ENCODE results near the gene SAMD4B. TPM values are rescaled to one million over a fixed set of nuclear protein-coding genes. Genes with fewer than 3 reads are reported as not detected.

SAMD4B gene
- total and polyA plus RNA-seq, 2 donors (not counting 1 experiment from before 2014, with no cell fraction given), result 33.0 to 39.1 TPM

DNA sequence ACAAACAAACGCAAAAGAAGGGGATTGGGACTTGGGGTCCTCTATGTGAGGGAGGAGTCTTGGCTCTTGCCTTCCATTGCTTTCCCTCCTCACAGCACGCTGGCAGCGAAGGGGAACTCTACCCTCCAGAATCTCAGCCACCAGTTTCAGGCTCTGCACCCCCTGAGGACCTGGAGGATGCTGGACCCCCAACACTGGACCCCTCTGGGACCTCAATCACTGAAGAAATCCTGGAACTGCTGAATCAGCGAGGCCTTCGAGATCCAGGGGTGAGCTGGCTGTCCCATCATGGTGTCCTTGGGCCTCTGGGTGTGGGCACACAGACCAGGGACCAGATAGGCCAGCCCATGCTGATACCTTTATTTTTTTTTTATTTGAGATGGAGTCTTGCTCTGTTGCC, 79.8 kb downstream of the SAMD4B start:
- H3K79me2 ChIP-seq (ENCODE audit: control insufficient read depth, insufficient read depth, low read length), result no peaks in the 10 kb centered on the region
- peaks cover 26% of the 10 kb centered on the region for H3K36me3 ChIP-seq (ENCODE audit: control insufficient read depth, insufficient read depth, low read length)
- H3K4me3 ChIP-seq (replicated peaks in 1 of 4; ENCODE audit: control extremely low read depth in 1 of 4, insufficient read depth in 1 of 4, low read depth in 3 of 4, low read length in 4 of 4), result no peak overlapping the region
- TF ChIP-seq EZH2 (IDR thresholded peaks at IDR 0.05; ENCODE audit: low read length, missing control alignments), result no peak
- H3K27ac ChIP-seq (ENCODE audit: insufficient read depth, low read length), result no peak overlapping the region
- H3K4me1 ChIP-seq (ENCODE audit: control insufficient read depth, extremely low read depth, insufficient read depth, low read length), result no peaks in the 10 kb centered on the region
- DNase-seq (ENCODE audit: low read depth in 2 of 2), result no peak
- no peaks in the 10 kb centered on the region for H4K20me1 ChIP-seq (ENCODE audit: control insufficient read depth, extremely low read depth, insufficient read depth, low read length)
- no peak overlapping the region for H3K4me2 ChIP-seq (ENCODE audit: extremely low read depth, insufficient read depth, low read length)
- H3K9ac ChIP-seq (ENCODE audit: insufficient read depth, low read length), result no peak overlapping the region
- no peaks in the 10 kb centered on the region for H3K9me3 ChIP-seq (ENCODE audit: control insufficient read depth, insufficient read depth, low read depth, low read length)
- H3K27me3 ChIP-seq (ENCODE audit: control insufficient read depth, insufficient read depth, low read length), result no peaks in the 10 kb centered on the region
- H2AFZ ChIP-seq (ENCODE audit: low read length), result no peak overlapping the region

DNA sequence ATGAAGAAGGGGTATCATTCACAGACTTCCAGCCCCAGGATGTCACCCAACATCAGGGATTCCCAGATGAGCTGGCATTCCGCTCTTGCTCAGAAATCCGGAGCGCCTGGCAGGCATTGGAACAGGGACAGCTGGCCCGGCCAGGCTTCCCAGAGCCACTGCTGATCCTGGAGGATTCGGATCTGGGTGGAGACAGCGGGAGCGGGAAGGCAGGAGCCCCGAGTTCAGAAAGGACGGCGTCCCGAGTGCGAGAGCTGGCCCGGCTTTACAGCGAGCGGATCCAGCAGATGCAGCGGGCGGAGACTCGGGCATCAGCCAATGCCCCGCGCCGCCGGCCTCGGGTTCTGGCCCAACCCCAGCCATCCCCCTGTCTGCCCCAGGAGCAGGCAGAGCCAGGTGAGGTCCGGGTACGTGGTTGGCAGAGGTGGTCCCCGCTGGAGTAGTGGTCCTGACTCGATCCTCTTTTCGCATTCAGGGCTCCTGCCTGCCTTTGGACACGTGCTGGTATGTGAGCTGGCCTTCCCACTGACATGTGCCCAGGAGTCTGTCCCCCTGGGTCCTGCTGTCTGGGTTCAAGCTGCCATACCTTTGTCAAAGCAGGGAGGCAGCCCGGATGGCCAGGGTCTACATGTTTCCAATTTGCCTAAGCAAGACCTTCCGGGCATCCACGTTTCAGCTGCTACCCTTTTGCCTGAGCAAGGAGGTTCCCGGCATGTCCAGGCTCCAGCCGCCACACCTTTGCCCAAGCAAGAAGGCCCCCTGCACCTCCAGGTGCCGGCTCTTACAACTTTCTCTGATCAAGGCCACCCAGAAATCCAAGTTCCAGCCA, 81.3 kb downstream of the SAMD4B start:
- peaks cover 23% of the 10 kb centered on the region for H3K36me3 ChIP-seq (ENCODE audit: control insufficient read depth, insufficient read depth, low read length)
- DNase-seq (ENCODE audit: low read depth in 2 of 2), result no peak

DNA sequence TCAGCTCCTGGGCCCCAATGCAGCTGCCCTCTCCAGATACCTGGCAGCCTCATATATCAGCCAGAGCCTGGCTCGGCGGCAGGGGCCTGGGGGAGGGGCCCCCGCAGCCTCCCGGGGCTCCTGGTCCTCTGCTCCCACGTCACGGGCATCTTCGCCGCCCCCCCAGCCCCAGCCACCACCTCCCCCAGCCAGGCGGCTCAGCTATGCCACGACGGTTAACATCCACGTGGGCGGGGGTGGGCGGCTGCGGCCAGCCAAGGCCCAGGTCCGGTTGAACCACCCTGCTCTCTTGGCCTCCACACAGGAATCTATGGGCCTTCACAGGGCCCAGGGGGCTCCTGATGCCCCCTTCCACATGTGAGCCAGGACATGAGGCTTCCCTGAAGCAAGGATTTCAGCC, 82.7 kb downstream of the SAMD4B start:
- no peaks in the 10 kb centered on the region for H3K79me2 ChIP-seq (ENCODE audit: control insufficient read depth, insufficient read depth, low read length)
- peaks cover 21% of the 10 kb centered on the region for H3K36me3 ChIP-seq (ENCODE audit: control insufficient read depth, insufficient read depth, low read length)
- no peak overlapping the region for H3K4me3 ChIP-seq (replicated peaks in 1 of 4; ENCODE audit: control extremely low read depth in 1 of 4, insufficient read depth in 1 of 4, low read depth in 3 of 4, low read length in 4 of 4)
- no peak overlapping the region for H3K4me2 ChIP-seq (ENCODE audit: extremely low read depth, insufficient read depth, low read length)
- no peaks in the 10 kb centered on the region for H3K9me3 ChIP-seq (ENCODE audit: control insufficient read depth, insufficient read depth, low read depth, low read length)
- no peak for DNase-seq (ENCODE audit: low read depth in 2 of 2)
- no peak for TF ChIP-seq EZH2 (IDR thresholded peaks at IDR 0.05; ENCODE audit: low read length, missing control alignments)
- TF ChIP-seq, protein P1, sequence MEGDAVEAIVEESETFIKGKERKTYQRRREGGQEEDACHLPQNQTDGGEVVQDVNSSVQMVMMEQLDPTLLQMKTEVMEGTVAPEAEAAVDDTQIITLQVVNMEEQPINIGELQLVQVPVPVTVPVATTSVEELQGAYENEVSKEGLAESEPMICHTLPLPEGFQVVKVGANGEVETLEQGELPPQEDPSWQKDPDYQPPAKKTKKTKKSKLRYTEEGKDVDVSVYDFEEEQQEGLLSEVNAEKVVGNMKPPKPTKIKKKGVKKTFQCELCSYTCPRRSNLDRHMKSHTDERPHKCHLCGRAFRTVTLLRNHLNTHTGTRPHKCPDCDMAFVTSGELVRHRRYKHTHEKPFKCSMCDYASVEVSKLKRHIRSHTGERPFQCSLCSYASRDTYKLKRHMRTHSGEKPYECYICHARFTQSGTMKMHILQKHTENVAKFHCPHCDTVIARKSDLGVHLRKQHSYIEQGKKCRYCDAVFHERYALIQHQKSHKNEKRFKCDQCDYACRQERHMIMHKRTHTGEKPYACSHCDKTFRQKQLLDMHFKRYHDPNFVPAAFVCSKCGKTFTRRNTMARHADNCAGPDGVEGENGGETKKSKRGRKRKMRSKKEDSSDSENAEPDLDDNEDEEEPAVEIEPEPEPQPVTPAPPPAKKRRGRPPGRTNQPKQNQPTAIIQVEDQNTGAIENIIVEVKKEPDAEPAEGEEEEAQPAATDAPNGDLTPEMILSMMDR (conservative IDR thresholded peaks at IDR 0.05 in 1 of 2, IDR thresholded peaks at IDR 0.05 in 1 of 2; ENCODE audit: low read depth in 1 of 2, low read length in 2 of 2), result no peak
- H3K27me3 ChIP-seq (ENCODE audit: control insufficient read depth, insufficient read depth, low read length), result no peaks in the 10 kb centered on the region
- no peaks in the 10 kb centered on the region for H4K20me1 ChIP-seq (ENCODE audit: control insufficient read depth, extremely low read depth, insufficient read depth, low read length)
- no peak overlapping the region for H3K27ac ChIP-seq (ENCODE audit: insufficient read depth, low read length)
- H3K4me1 ChIP-seq (ENCODE audit: control insufficient read depth, extremely low read depth, insufficient read depth, low read length), result peaks cover 12% of the 10 kb centered on the region
- no peak overlapping the region for H3K9ac ChIP-seq (ENCODE audit: insufficient read depth, low read length)
- no peak overlapping the region for H2AFZ ChIP-seq (ENCODE audit: low read length)

More for the DNA sequence above, 81.3 kb downstream of the SAMD4B start:
- TF ChIP-seq, protein P1 (conservative IDR thresholded peaks at IDR 0.05 in 1 of 2, IDR thresholded peaks at IDR 0.05 in 1 of 2; ENCODE audit: low read depth in 1 of 2, low read length in 2 of 2), result no peak
- no peak for TF ChIP-seq EZH2 (IDR thresholded peaks at IDR 0.05; ENCODE audit: low read length, missing control alignments)
- Histone ChIP-seq H2AFZ (ENCODE audit: low read length) (no peak overlapping the region), H3K4me3 (replicated peaks in 1 of 4; ENCODE audit: control extremely low read depth in 1 of 4, insufficient read depth in 1 of 4, low read depth in 3 of 4, low read length in 4 of 4) (no peak overlapping the region), H3K27me3 (ENCODE audit: control insufficient read depth, insufficient read depth, low read length) (no peaks in the 10 kb centered on the region), H3K27ac (ENCODE audit: insufficient read depth, low read length) (no peak overlapping the region), H4K20me1 (ENCODE audit: control insufficient read depth, extremely low read depth, insufficient read depth, low read length) (no peaks in the 10 kb centered on the region), H3K4me1 (ENCODE audit: control insufficient read depth, extremely low read depth, insufficient read depth, low read length) (peaks cover 6% of the 10 kb centered on the region), H3K4me2 (ENCODE audit: extremely low read depth, insufficient read depth, low read length) (no peak overlapping the region), H3K9ac (ENCODE audit: insufficient read depth, low read length) (no peak overlapping the region), H3K79me2 (ENCODE audit: control insufficient read depth, insufficient read depth, low read length) (no peaks in the 10 kb centered on the region), H3K9me3 (ENCODE audit: control insufficient read depth, insufficient read depth, low read depth, low read length) (no peaks in the 10 kb centered on the region)

All from fibroblast of lung (primary cell).